Nephron progenitor cell (in vitro differentiated cells): ENCODE results near the gene CLEC6A.

Experiments
- DNase-seq: peaks from one replicate; pipeline ENCODE4 v3.0.0; 2021
- H3K27ac Mint-ChIP-seq: 2 replicates; pipeline ENCODE4 v1.8.0; 2021; ENCODE audit warnings: mild to moderate bottlenecking, moderate library complexity, mixed read lengths
- H3K27me3 Mint-ChIP-seq: 2 replicates; pipeline ENCODE4 v1.8.0; 2021; ENCODE audit warnings: mild to moderate bottlenecking, low read depth, mixed read lengths; ENCODE audit not compliant: poor library complexity
- H3K36me3 Mint-ChIP-seq: 2 replicates; pipeline ENCODE4 v1.8.0; 2021; ENCODE audit warnings: low read depth, mixed read lengths
- H3K4me1 Mint-ChIP-seq: 2 replicates; pipeline ENCODE4 v1.8.0; 2021; ENCODE audit warnings: mixed read lengths
- H3K4me3 Mint-ChIP-seq: 2 replicates; pipeline ENCODE4 v1.8.0; 2021; ENCODE audit warnings: mild to moderate bottlenecking, moderate library complexity, mixed read lengths
- H3K9me3 Mint-ChIP-seq: 2 replicates; pipeline ENCODE4 v1.8.0; 2021; ENCODE audit warnings: mild to moderate bottlenecking, moderate library complexity, mixed read lengths
- CTCF ChIP-seq: fragments of 200-600 bp; sonication (generic); IDR thresholded peaks from 2 replicates; pipeline ENCODE4 v1.5.0; 2021; ENCODE audit warnings: antibody characterized with exemption

CLEC6A gene

DNA sequence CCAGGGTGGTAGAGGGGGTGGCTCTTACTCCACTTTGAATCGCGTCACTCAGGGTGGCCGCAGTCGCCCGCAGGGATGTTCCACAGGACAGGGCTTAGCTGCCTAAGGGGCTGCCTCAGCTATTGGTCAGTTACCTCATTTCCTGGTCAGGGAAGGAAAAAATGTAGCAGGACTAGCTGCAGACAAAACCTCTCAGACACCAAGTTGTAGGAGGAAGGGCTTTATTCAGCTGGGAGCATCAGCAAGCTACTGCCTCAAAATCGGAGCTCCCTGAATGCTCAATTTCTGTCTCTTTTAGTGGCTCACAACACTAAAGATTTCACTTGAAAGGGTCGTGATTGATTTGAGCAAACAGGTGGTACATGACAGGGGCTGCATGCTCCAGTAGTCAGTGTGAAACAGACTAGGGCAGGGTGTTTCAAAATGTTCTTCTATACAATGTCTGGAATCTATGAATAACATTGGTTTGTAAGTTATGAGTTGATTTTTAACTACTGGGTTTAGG, 6.4 kb upstream of the CLEC6A start:
- DNase-seq: no peak
- Mint-ChIP-seq H3K27ac (peak overlapping the region; percentile 66), H3K4me1 (peaks cover 20% of the 10 kb centered on the region), H3K36me3 (no peaks in the 10 kb centered on the region), H3K27me3 (no peaks in the 10 kb centered on the region), H3K4me3 (no peak overlapping the region), H3K9me3 (no peaks in the 10 kb centered on the region)
- no peak for TF ChIP-seq CTCF

DNA sequence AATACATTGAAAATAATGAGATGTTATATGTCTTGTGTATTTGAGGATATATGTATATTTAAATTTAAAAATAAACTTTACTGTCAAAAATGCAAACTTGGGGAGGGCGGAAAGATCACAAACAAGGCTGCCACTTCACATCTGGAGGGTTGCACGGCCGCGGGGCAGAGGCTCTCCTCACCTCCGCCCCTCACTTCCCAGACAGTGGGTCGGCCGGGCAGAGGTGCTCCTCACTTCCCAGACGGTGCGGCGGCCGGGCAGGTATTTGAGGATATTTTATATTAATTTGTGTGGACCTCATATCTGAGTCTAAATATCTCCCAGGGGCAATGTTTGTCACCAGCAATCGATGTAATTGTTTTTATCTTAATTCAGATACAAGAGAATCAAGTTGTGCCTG, 3.7 kb upstream of the CLEC6A start:
- no peaks in the 10 kb centered on the region for H3K36me3 Mint-ChIP-seq
- no peaks in the 10 kb centered on the region for H3K9me3 Mint-ChIP-seq
- H3K27ac Mint-ChIP-seq: no peak overlapping the region
- H3K4me1 Mint-ChIP-seq: peaks cover 20% of the 10 kb centered on the region
- H3K4me3 Mint-ChIP-seq: no peak overlapping the region
- no peak for TF ChIP-seq CTCF
- no peak for DNase-seq
- H3K27me3 Mint-ChIP-seq: no peaks in the 10 kb centered on the region

DNA sequence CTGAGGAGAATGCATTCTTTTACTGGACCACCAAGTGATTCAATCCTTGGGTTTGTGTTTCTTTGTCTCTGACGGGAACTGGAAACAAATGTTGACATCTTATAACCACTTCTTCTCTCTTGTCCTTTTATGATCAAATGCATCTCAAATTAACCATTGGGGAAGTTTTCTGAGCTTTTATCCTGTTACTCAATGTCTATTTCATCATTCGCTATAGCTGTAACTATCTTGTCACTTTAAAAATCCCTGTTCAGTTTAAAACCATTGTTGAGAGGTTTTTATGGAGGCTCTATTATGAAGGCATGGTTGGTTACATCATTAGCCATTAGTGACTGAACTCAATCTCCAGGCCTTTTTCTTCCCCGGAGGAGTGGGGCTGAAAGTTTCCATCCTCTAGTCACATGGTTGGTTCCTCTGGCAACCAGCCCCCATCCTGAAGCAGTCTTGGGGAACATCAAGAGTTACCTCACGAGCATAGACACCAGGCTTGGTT, 2.7 kb upstream of the CLEC6A start:
- no peak for DNase-seq
- Mint-ChIP-seq H3K4me3 (no peak overlapping the region), H3K9me3 (no peaks in the 10 kb centered on the region), H3K36me3 (no peaks in the 10 kb centered on the region), H3K4me1 (peaks cover 20% of the 10 kb centered on the region), H3K27me3 (no peaks in the 10 kb centered on the region), H3K27ac (no peak overlapping the region)
- no peak for TF ChIP-seq CTCF

GRCh38 chr12:8453796-8454195, 2.0 kb upstream of the CLEC6A start:
- no peak overlapping the region for H3K27ac Mint-ChIP-seq
- H3K4me3 Mint-ChIP-seq: no peak overlapping the region
- no peaks in the 10 kb centered on the region for H3K36me3 Mint-ChIP-seq
- DNase-seq: no peak
- H3K27me3 Mint-ChIP-seq: no peaks in the 10 kb centered on the region
- peaks cover 15% of the 10 kb centered on the region for H3K4me1 Mint-ChIP-seq
- TF ChIP-seq CTCF: no peak
- H3K9me3 Mint-ChIP-seq: no peaks in the 10 kb centered on the region

- H3K36me3 Mint-ChIP-seq: no peaks in the 10 kb centered on the region
- H3K4me1 Mint-ChIP-seq: peaks cover 5% of the 10 kb centered on the region
- no peak overlapping the region for H3K4me3 Mint-ChIP-seq
- peaks cover 3% of the 10 kb centered on the region for H3K27me3 Mint-ChIP-seq
- peaks cover 4% of the 10 kb centered on the region for H3K9me3 Mint-ChIP-seq
- no peak for DNase-seq
- H3K27ac Mint-ChIP-seq: no peak overlapping the region
- no peak for TF ChIP-seq CTCF
These were observed 491 bp upstream of the CLEC6A start for GRCh38 chr12:8455271-8455670.

GRCh38 chr12:8461426-8461825, 5.7 kb downstream of the CLEC6A start:
- no peak for DNase-seq
- no peak for TF ChIP-seq CTCF
- Mint-ChIP-seq H3K9me3 (peaks cover 5% of the 10 kb centered on the region), H3K27me3 (peaks cover 3% of the 10 kb centered on the region), H3K36me3 (no peaks in the 10 kb centered on the region), H3K4me1 (peaks cover 10% of the 10 kb centered on the region), H3K4me3 (no peak overlapping the region), H3K27ac (no peak overlapping the region)
